HS-27A (cell line): ENCODE results near the gene CHMP1B.
"Not testable (repeated sequence)": the region's sequence is repeated elsewhere in the genome, so short reads cannot be mapped to it uniquely, and the experiment has no call there.

Experiments
- DNase-seq: peaks from one replicate; pipeline ENCODE4 v3.0.0-alpha.2; 2012; ENCODE audit warnings: low read depth, missing footprints

CHMP1B gene

GRCh38 chr18:11871501-11871900 lies 20.3 kb downstream of the CHMP1B start:
- DNase-seq, result no peak

GRCh38 chr18:11872479-11873136 lies 21.4 kb downstream of the CHMP1B start:
- no peak for DNase-seq

GRCh38 chr18:11873670-11874340 lies 22.6 kb downstream of the CHMP1B start:
- no peak for DNase-seq

GRCh38 chr18:11874676-11875075 lies 23.5 kb downstream of the CHMP1B start:
- DNase-seq, result no peak

GRCh38 chr18:11877497-11878135 lies 26.4 kb downstream of the CHMP1B start:
- no peak for DNase-seq

GRCh38 chr18:11880586-11881304 lies 29.5 kb downstream of the CHMP1B start:
- no peak for DNase-seq

GRCh38 chr18:11882636-11883035 lies 31.4 kb downstream of the CHMP1B start:
- DNase-seq, result no peak

- DNase-seq, result no peak
These were observed 31.9 kb downstream of the CHMP1B start for GRCh38 chr18:11883153-11883552.

GRCh38 chr18:11884396-11885030 lies 33.3 kb downstream of the CHMP1B start:
- no peak for DNase-seq

GRCh38 chr18:11885278-11885947 lies 34.2 kb downstream of the CHMP1B start:
- no peak for DNase-seq

GRCh38 chr18:11886577-11887110 lies 35.4 kb downstream of the CHMP1B start:
- no peak for DNase-seq

- DNase-seq, result no peak
These were observed 36.3 kb downstream of the CHMP1B start for GRCh38 chr18:11887328-11888128.

- DNase-seq, result no peak
These were observed 37.5 kb downstream of the CHMP1B start for GRCh38 chr18:11888726-11889125.

- no peak for DNase-seq
These were observed 38.1 kb downstream of the CHMP1B start for GRCh38 chr18:11889284-11889683.

GRCh38 chr18:11891737-11892136 lies 40.5 kb downstream of the CHMP1B start:
- DNase-seq, result no peak

GRCh38 chr18:11892438-11892837 lies 41.2 kb downstream of the CHMP1B start:
- DNase-seq, result not testable (repeated sequence)

GRCh38 chr18:11897781-11898180 lies 46.6 kb downstream of the CHMP1B start:
- DNase-seq, result no peak

- DNase-seq, result no peak
These were observed 47.9 kb downstream of the CHMP1B start for GRCh38 chr18:11899063-11899462.

- DNase-seq, result no peak
These were observed 50.7 kb downstream of the CHMP1B start for GRCh38 chr18:11901826-11902438.
